Erythroblast (primary cell): ENCODE measurements around the gene FTO.

ENCODE experiments used
- GATA1 ChIP-seq: IDR thresholded peaks from 2 replicates; pipeline ENCODE4 v1.6.1; 2011; ENCODE audit warnings: low read depth, mild to moderate bottlenecking, control low read depth, low read length, moderate library complexity
- POLR2A ChIP-seq: IDR thresholded peaks from 2 replicates; pipeline ENCODE4 v1.6.1; 2011; ENCODE audit warnings: mild to moderate bottlenecking, low read length

- TF ChIP-seq POLR2A (no peak), GATA1 (no peak)
Measured at GRCh38 chr16:53914736-53915135, 210.8 kb downstream of the FTO start.
